Keratinocyte (primary cell): ENCODE data around the gene PTPRD. TPM values are rescaled to one million over a fixed set of nuclear protein-coding genes. Genes with fewer than 3 reads are reported as not detected.

Experiments
- DNase-seq: peaks from one replicate; pipeline ENCODE4 v3.0.0-alpha.2; 2011; ENCODE audit warnings: low read depth, missing footprints, low spot score
- FAIRE-seq: peaks from 2 replicates; lab custom pipeline; 2011; peaks lifted over from hg19 to GRCh38; lab: Jason Lieb, UNC
- H2AFZ ChIP-seq: 2 replicates; pipeline ENCODE4 v1.6.0; 2012; ENCODE audit warnings: low read length, control low read depth, inconsistent platforms; ENCODE audit not compliant: control insufficient read depth
- H3K27ac ChIP-seq: 2 replicates; pipeline ENCODE4 v1.5.1; 2011; ENCODE audit warnings: low read length; ENCODE audit not compliant: control insufficient read depth, insufficient read depth
- H3K27me3 ChIP-seq: 3 replicates; pipeline ENCODE4 v1.6.0; 2011; ENCODE audit warnings: low read length; ENCODE audit not compliant: control insufficient read depth, insufficient read depth; ENCODE audit errors: extremely low read depth
- H3K36me3 ChIP-seq, 2 experiments: 2 replicates in 1 of 2; 3 replicates in 1 of 2; pipeline ENCODE4 v1.5.1; 2011; ENCODE audit warnings: low read length in 2 of 2, mild to moderate bottlenecking in 1 of 2; ENCODE audit not compliant: control insufficient read depth in 2 of 2, insufficient read depth in 2 of 2; ENCODE audit errors: extremely low read depth in 1 of 2
- H3K4me1 ChIP-seq: 3 replicates; pipeline ENCODE4 v1.5.1; 2011; ENCODE audit warnings: low read length; ENCODE audit not compliant: control insufficient read depth, insufficient read depth; ENCODE audit errors: extremely low read depth
- H3K4me2 ChIP-seq: 3 replicates; pipeline ENCODE4 v1.6.0; 2011; ENCODE audit warnings: low read depth, low read length; ENCODE audit not compliant: control insufficient read depth, insufficient read depth; ENCODE audit errors: extremely low read depth
- H3K4me3 ChIP-seq, 3 experiments: fragments of 200-600 bp in 1 of 3; sonication (generic) in 1 of 3; 2 replicates in 2 of 3; 3 replicates in 1 of 3; pipeline ENCODE4 v1.5.1; 2011 to 2016; ENCODE audit warnings: low read length in 3 of 3, mild to moderate bottlenecking in 3 of 3, control low read depth in 2 of 3, inconsistent platforms in 1 of 3, low read depth in 1 of 3, mixed read lengths in 1 of 3, mixed run types in 1 of 3, moderate library complexity in 1 of 3; ENCODE audit not compliant: control insufficient read depth in 2 of 3, insufficient read depth in 2 of 3; ENCODE audit errors: extremely low read depth in 1 of 3
- H3K79me2 ChIP-seq: 2 replicates; pipeline ENCODE4 v1.6.0; 2012; ENCODE audit warnings: low read length; ENCODE audit not compliant: control insufficient read depth, insufficient read depth
- H3K9ac ChIP-seq: 3 replicates; pipeline ENCODE4 v1.6.0; 2011; ENCODE audit warnings: low read length; ENCODE audit not compliant: control insufficient read depth, insufficient read depth; ENCODE audit errors: extremely low read depth
- H3K9me1 ChIP-seq: 3 replicates; pipeline ENCODE4 v1.6.0; 2011; ENCODE audit warnings: low read length; ENCODE audit not compliant: control insufficient read depth, insufficient read depth; ENCODE audit errors: extremely low read depth
- H3K9me3 ChIP-seq: 2 replicates; pipeline ENCODE4 v1.5.1; 2012; ENCODE audit warnings: low read depth, low read length; ENCODE audit not compliant: control insufficient read depth
- H4K20me1 ChIP-seq: 3 replicates; pipeline ENCODE4 v1.6.0; 2011; ENCODE audit warnings: low read length; ENCODE audit not compliant: control insufficient read depth, insufficient read depth; ENCODE audit errors: extremely low read depth
- EZH2 ChIP-seq: IDR thresholded peaks from one replicate; pipeline ENCODE4 v1.6.1; 2012; ENCODE audit warnings: inconsistent platforms, mild to moderate bottlenecking, low read length, moderate library complexity
- dilution Hi-C: fragments of 300-500 bp; cut with MboI; formaldehyde crosslinking; loops from one replicate; pipeline ENCODE4 v1.7.0; 2020; ENCODE audit warnings: low sequenced_read_pairs; ENCODE audit not compliant: extremely low pct_ligation_motif_present
- polyA plus RNA-seq, 5 experiments: library from polyadenylated mRNA; depleted of rRNA in 3 of 5; stranded (reverse) in 3 of 5; stranded (forward) in 1 of 5; unstranded in 1 of 5; fragments of >200 nt; gene quantifications; 1 replicate in 1 of 5; 2 replicates in 3 of 5; 3 replicates in 1 of 5; pipeline versions ENCODE4 v1.2.1 to v1.2.3, GENCODE V29; 2011 to 2012; ENCODE audit warnings: missing spikeins in 2 of 5, low read depth in 1 of 5, low replicate concordance in 1 of 5
- TF ChIP-seq, protein P1 (sequence below), 3 experiments: IDR thresholded peaks in 1 of 3; conservative IDR thresholded peaks in 1 of 3; optimal IDR thresholded peaks in 1 of 3; 2 replicates in 2 of 3; 3 replicates in 1 of 3; pipeline versions ENCODE3 to v1.5.1; 2011; ENCODE audit warnings: low read length in 3 of 3, mild to moderate bottlenecking in 3 of 3, moderate library complexity in 2 of 3, control low read depth in 1 of 3, inconsistent platforms in 1 of 3; ENCODE audit not compliant: insufficient read depth in 2 of 3; ENCODE audit errors: extremely low read depth in 1 of 3

The PTPRD gene
- polyA plus RNA-seq, 1 donor (not counting 4 experiments of a cell fraction or from before 2014, with no cell fraction given), result 0.10 TPM

DNA sequence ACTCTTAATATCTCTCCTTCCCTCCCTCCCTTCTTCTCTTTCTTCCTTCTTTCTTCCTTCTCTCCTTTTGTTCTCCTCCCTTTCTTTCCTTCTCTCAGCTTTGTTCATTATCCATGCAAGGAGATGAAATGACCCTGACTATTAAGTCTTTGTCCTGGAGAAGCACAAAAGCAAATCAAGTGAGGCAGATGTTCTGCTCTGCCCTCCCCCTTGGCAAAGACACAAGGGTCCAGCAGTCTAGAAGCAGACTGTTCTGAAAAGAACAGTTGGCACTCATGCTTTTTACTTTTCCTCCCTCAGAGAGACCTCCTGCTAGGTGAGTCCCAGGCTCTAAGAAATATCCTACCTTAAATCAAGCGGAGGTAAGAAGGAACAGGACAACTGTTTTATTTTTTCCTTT lies 1745.7 kb downstream of the PTPRD start:
- Histone ChIP-seq H3K4me3 (no peak overlapping the region), H3K27ac (no peak overlapping the region), H3K4me2 (no peak overlapping the region), H2AFZ (no peak overlapping the region), H3K27me3 (no peaks in the 10 kb centered on the region), H3K9ac (no peak overlapping the region), H3K9me3 (no peaks in the 10 kb centered on the region), H3K36me3 (no peaks in the 10 kb centered on the region), H3K4me1 (peaks cover 3% of the 10 kb centered on the region), H4K20me1 (no peaks in the 10 kb centered on the region), H3K9me1 (no peaks in the 10 kb centered on the region), H3K79me2 (no peaks in the 10 kb centered on the region)
- TF ChIP-seq, protein P1, sequence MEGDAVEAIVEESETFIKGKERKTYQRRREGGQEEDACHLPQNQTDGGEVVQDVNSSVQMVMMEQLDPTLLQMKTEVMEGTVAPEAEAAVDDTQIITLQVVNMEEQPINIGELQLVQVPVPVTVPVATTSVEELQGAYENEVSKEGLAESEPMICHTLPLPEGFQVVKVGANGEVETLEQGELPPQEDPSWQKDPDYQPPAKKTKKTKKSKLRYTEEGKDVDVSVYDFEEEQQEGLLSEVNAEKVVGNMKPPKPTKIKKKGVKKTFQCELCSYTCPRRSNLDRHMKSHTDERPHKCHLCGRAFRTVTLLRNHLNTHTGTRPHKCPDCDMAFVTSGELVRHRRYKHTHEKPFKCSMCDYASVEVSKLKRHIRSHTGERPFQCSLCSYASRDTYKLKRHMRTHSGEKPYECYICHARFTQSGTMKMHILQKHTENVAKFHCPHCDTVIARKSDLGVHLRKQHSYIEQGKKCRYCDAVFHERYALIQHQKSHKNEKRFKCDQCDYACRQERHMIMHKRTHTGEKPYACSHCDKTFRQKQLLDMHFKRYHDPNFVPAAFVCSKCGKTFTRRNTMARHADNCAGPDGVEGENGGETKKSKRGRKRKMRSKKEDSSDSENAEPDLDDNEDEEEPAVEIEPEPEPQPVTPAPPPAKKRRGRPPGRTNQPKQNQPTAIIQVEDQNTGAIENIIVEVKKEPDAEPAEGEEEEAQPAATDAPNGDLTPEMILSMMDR (optimal IDR thresholded peaks at IDR 0.05 in 1 of 3, IDR thresholded peaks at IDR 0.05 in 1 of 3, conservative IDR thresholded peaks at IDR 0.05 in 1 of 3; ENCODE audit: extremely low read depth in 1 of 3, insufficient read depth in 2 of 3, low read length in 3 of 3), result no peak
- no peak for TF ChIP-seq EZH2
- DNase-seq, result no peak
- dilution Hi-C loops, result no loop called here
- FAIRE-seq, result no peak

GRCh38 chr9:8864545-8864896 lies 1748.3 kb downstream of the PTPRD start:
- dilution Hi-C loops, result no loop called here
- H3K4me1 ChIP-seq, result peaks cover 3% of the 10 kb centered on the region
- no peak overlapping the region for H3K4me3 ChIP-seq
- H3K9me3 ChIP-seq, result no peaks in the 10 kb centered on the region
- H3K36me3 ChIP-seq, result no peaks in the 10 kb centered on the region
- peaks cover 9% of the 10 kb centered on the region for H3K27me3 ChIP-seq
- no peaks in the 10 kb centered on the region for H3K79me2 ChIP-seq
- no peaks in the 10 kb centered on the region for H3K9me1 ChIP-seq
- H3K27ac ChIP-seq, result no peak overlapping the region
- H3K4me2 ChIP-seq, result no peak overlapping the region
- no peak for DNase-seq
- no peaks in the 10 kb centered on the region for H4K20me1 ChIP-seq
- FAIRE-seq, result no peak
- H2AFZ ChIP-seq, result no peak overlapping the region
- TF ChIP-seq, protein P1 (optimal IDR thresholded peaks at IDR 0.05 in 1 of 3, IDR thresholded peaks at IDR 0.05 in 1 of 3, conservative IDR thresholded peaks at IDR 0.05 in 1 of 3; ENCODE audit: extremely low read depth in 1 of 3, insufficient read depth in 2 of 3, low read length in 3 of 3), result no peak
- TF ChIP-seq EZH2, result no peak
- H3K9ac ChIP-seq, result no peak overlapping the region
